Suprapubic skin (tissue), 4 donors: ENCODE results near the gene SLCO2A1. TPM values are rescaled to one million over a fixed set of nuclear protein-coding genes. Genes with fewer than 3 reads are reported as not detected.

ENCODE experiments used
- DNase-seq, 2 donors: peaks; one replicate each; pipeline ENCODE4 v3.0.0-alpha.2; 2019; ENCODE audit warnings: low spot score in 2 of 2
- H3K27ac ChIP-seq: fragments of 200-600 bp; sonication (generic); one replicate; pipeline ENCODE4 v1.5.1; 2019
- H3K27me3 ChIP-seq: fragments of 200-600 bp; sonication (generic); one replicate; pipeline ENCODE4 v1.5.1; 2019
- H3K36me3 ChIP-seq: fragments of 200-600 bp; sonication (generic); one replicate; pipeline ENCODE4 v1.5.1; 2019
- H3K4me1 ChIP-seq: fragments of 200-600 bp; sonication (generic); one replicate; pipeline ENCODE4 v1.5.1; 2019
- H3K4me3 ChIP-seq: fragments of 200-600 bp; sonication (generic); one replicate; pipeline ENCODE4 v1.5.1; 2019; ENCODE audit warnings: mild to moderate bottlenecking
- H3K9me3 ChIP-seq: fragments of 200-600 bp; sonication (generic); one replicate; pipeline ENCODE4 v1.5.1; 2019
- EP300 ChIP-seq: sonication (generic); formaldehyde crosslinking; IDR thresholded peaks from one replicate; pipeline ENCODE4 v1.6.1; 2017; ENCODE audit warnings: antibody characterized with exemption
- POLR2A ChIP-seq, 2 donors: fragments of 450-650 bp; IDR thresholded peaks; one replicate each; pipeline ENCODE4 v1.6.1; 2017; ENCODE audit warnings: antibody characterized with exemption in 2 of 2, mild to moderate bottlenecking in 2 of 2, moderate library complexity in 2 of 2
- POLR2AphosphoS5 ChIP-seq, 3 donors: sonication (generic); formaldehyde crosslinking; IDR thresholded peaks; one replicate each; pipeline ENCODE4 v1.6.1; 2017; ENCODE audit warnings: antibody characterized with exemption in 3 of 3
- WGBS: methylation state at CpG from one replicate; pipeline ENCODE4 v1.1.5; 2018; 5-methylcytosine and 5-hydroxymethylcytosine counted together
- total RNA-seq, 4 donors: library from RNA; depleted of rRNA; stranded (reverse); fragments of >200 nt; gene quantifications; one replicate each; pipeline ENCODE4 v1.1.0, GENCODE V29; 2016
- TF ChIP-seq, protein P1 (sequence below), 2 donors: fragments of 200-600 bp in 1 of 2; fragments of 450-650 bp in 1 of 2; sonication (generic) in 1 of 2; IDR thresholded peaks; one replicate each; pipeline ENCODE4 v1.5.1; 2016 to 2019; ENCODE audit warnings: antibody characterized with exemption in 2 of 2, mild to moderate bottlenecking in 1 of 2, moderate library complexity in 1 of 2

SLCO2A1 gene
- total RNA-seq, 4 donors from 2014 or later, result 25.0 to 38.7 (median 29.4) TPM

DNA sequence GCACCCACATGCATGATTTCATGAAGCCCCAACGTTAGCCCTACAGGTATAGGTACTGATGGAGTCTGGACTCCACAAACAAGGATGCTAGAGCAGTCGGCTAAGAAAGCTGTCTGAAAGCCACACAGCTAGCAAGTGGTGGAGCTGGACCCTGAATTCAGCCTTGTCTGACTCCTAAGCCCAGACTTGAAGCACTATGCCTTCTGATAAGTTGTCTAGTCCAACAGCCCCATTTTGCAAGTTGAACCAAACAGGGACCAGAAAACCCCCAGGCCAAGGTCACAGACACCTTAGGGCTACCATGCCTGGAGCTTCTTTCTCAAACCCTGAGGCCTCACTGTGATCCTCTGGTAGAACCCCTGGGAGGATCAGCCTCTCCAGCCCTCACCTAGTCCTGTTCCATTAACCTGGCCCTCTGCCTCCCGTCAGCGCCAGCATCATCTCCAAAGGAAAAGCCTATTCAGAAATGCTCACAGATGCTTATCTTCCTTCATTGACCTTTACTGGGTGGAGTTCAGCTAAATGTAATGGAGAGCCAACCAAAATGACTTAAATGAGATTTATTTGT is 1.7 kb upstream of the SLCO2A1 start:
- Histone ChIP-seq H3K9me3 (no peaks in the 10 kb centered on the region), H3K4me3 (no peak overlapping the region), H3K4me1 (peaks cover 26% of the 10 kb centered on the region), H3K27me3 (peaks cover 24% of the 10 kb centered on the region), H3K36me3 (no peaks in the 10 kb centered on the region), H3K27ac (no peak overlapping the region)
- TF ChIP-seq EP300 (no peak), POLR2AphosphoS5 (IDR thresholded peaks at IDR 0.05) (no peak)
- 86% methylated on average over 3 of the region's 4 CpGs for WGBS
- DNase-seq, result no peak

- Histone ChIP-seq H3K4me1 (peaks cover 26% of the 10 kb centered on the region), H3K4me3 (peak overlapping the region; percentile 69), H3K36me3 (no peaks in the 10 kb centered on the region), H3K27me3 (peaks cover 24% of the 10 kb centered on the region), H3K27ac (no peak overlapping the region), H3K9me3 (no peaks in the 10 kb centered on the region)
- TF ChIP-seq EP300 (no peak), POLR2A (IDR thresholded peaks at IDR 0.05) (no peak), POLR2AphosphoS5 (IDR thresholded peaks at IDR 0.05) (no peak)
- TF ChIP-seq, protein P1, sequence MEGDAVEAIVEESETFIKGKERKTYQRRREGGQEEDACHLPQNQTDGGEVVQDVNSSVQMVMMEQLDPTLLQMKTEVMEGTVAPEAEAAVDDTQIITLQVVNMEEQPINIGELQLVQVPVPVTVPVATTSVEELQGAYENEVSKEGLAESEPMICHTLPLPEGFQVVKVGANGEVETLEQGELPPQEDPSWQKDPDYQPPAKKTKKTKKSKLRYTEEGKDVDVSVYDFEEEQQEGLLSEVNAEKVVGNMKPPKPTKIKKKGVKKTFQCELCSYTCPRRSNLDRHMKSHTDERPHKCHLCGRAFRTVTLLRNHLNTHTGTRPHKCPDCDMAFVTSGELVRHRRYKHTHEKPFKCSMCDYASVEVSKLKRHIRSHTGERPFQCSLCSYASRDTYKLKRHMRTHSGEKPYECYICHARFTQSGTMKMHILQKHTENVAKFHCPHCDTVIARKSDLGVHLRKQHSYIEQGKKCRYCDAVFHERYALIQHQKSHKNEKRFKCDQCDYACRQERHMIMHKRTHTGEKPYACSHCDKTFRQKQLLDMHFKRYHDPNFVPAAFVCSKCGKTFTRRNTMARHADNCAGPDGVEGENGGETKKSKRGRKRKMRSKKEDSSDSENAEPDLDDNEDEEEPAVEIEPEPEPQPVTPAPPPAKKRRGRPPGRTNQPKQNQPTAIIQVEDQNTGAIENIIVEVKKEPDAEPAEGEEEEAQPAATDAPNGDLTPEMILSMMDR (IDR thresholded peaks at IDR 0.05), result no peak
- 29% methylated on average over 14 of the region's 16 CpGs for whole genome bisulfite sequencing
- DNase-seq, result peak in 1 of 2 donors; percentile 52
These were observed 938 bp upstream of the SLCO2A1 start for GRCh38 chr3:134030379-134031347.

DNA sequence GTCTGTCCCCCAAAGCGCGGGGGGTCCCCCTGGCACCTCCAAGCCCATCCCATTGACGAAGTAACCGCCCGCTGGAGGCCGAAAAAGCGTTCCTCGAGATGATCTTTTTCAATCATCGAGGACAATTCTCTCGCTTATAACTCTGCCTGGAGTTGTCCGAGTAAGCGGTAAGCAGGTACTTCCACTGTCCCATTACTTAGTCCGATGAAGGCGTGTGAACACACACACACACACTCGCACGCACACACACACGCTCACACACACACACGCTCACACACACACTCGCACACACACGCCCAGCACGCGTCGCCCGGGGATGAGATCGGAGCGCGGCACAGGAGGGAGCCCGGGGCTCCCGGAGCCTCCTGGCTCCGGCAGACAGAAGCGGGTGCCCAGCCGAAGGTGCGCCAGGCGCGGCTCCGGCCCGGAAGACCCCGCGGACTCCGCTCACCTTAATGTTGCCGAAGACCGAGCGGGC is 430 bp downstream of the SLCO2A1 start:
- peaks cover 26% of the 10 kb centered on the region for H3K4me1 ChIP-seq
- peaks cover 24% of the 10 kb centered on the region for H3K27me3 ChIP-seq
- H3K9me3 ChIP-seq, result no peaks in the 10 kb centered on the region
- peak overlapping the region; percentile 69 for H3K4me3 ChIP-seq
- TF ChIP-seq EP300 (no peak), POLR2A (IDR thresholded peaks at IDR 0.05) (no peak), POLR2AphosphoS5 (IDR thresholded peaks at IDR 0.05) (no peak)
- TF ChIP-seq, protein P1 (IDR thresholded peaks at IDR 0.05), result no peak
- H3K36me3 ChIP-seq, result no peaks in the 10 kb centered on the region
- no peak for DNase-seq
- H3K27ac ChIP-seq, result peak overlapping the region; percentile 39
- under 1% methylated on average over 30 of the region's 43 CpGs for WGBS

GRCh38 chr3:134028486-134029255 is 1.1 kb downstream of the SLCO2A1 start:
- no peaks in the 10 kb centered on the region for H3K36me3 ChIP-seq
- H3K9me3 ChIP-seq, result no peaks in the 10 kb centered on the region
- 55% methylated on average over 12 of the region's 23 CpGs for WGBS
- TF ChIP-seq EP300, result no peak
- TF ChIP-seq, protein P1 (IDR thresholded peaks at IDR 0.05), result no peak
- no peak for TF ChIP-seq POLR2AphosphoS5 (IDR thresholded peaks at IDR 0.05)
- no peak for TF ChIP-seq POLR2A (IDR thresholded peaks at IDR 0.05)
- H3K4me1 ChIP-seq, result peaks cover 26% of the 10 kb centered on the region
- H3K27ac ChIP-seq, result no peak overlapping the region
- peak overlapping the region; percentile 69 for H3K4me3 ChIP-seq
- peaks cover 24% of the 10 kb centered on the region for H3K27me3 ChIP-seq
- DNase-seq, result no peak

GRCh38 chr3:134027631-134028030 is 2.1 kb downstream of the SLCO2A1 start:
- Histone ChIP-seq H3K27ac (no peak overlapping the region), H3K4me3 (peak overlapping the region; percentile 69)
- 62% methylated on average over 2 of the region's 2 CpGs for WGBS

More at GRCh38 chr3:134027631-134028030, 2.1 kb downstream of the SLCO2A1 start:
- Histone ChIP-seq H3K27me3 (peaks cover 24% of the 10 kb centered on the region), H3K4me1 (peaks cover 26% of the 10 kb centered on the region), H3K36me3 (no peaks in the 10 kb centered on the region), H3K9me3 (no peaks in the 10 kb centered on the region)
- no peak for TF ChIP-seq EP300
- no peak for TF ChIP-seq POLR2A (IDR thresholded peaks at IDR 0.05)
- TF ChIP-seq POLR2AphosphoS5 (IDR thresholded peaks at IDR 0.05), result no peak
- TF ChIP-seq, protein P1 (IDR thresholded peaks at IDR 0.05), result no peak
- DNase-seq, result no peak
